SH-SY5Y (cell line): Measurements from ENCODE around the gene VPS8.

Source experiments
- GATA2 ChIP-seq: IDR thresholded peaks from 2 replicates; pipeline ENCODE4 v1.6.1; 2011; ENCODE audit warnings: mild to moderate bottlenecking, low read depth, low read length
- GATA3 ChIP-seq: IDR thresholded peaks from 2 replicates; pipeline ENCODE4 v1.6.1; 2011; ENCODE audit warnings: low read depth, mild to moderate bottlenecking, low read length, moderate library complexity

GRCh38 chr3:184789314-184789998 is 22.5 kb upstream of the VPS8 start:
- TF ChIP-seq GATA2 (no peak), GATA3 (no peak)
